ENCODE measurements around the gene CYP3A7.
"Not testable (repeated sequence)": the region's sequence is repeated elsewhere in the genome, so short reads cannot be mapped to it uniquely, and the experiment has no call there.

CYP3A7 gene

GRCh38 chr7:99734987-99735386 is at the start of gene CYP3A7:
TSS of gene CYP3A7 (minus strand) at chr7:99735196. CDS start at chr7:99735093, 103 bp downstream.
- no peak for DNase-seq

- no peak for DNase-seq
These were observed 49.0 kb upstream of the CYP3A7 start, which contains the start of gene CYP3A4 for GRCh38 chr7:99784007-99784406. TSS of gene CYP3A4 (minus strand) at chr7:99784184. CDS start at chr7:99784081, 103 bp downstream.

GRCh38 chr7:99782012-99782953 is 47.3 kb upstream of the CYP3A7 start:
- DNase-seq = no peak

- DNase-seq = no peak
These were observed 45.6 kb upstream of the CYP3A7 start for GRCh38 chr7:99780588-99780987.

GRCh38 chr7:99779949-99780348 is 45.0 kb upstream of the CYP3A7 start:
- no peak for DNase-seq

GRCh38 chr7:99778880-99779279 is 43.9 kb upstream of the CYP3A7 start:
- DNase-seq = no peak

GRCh38 chr7:99773395-99773794 is 38.4 kb upstream of the CYP3A7 start:
- DNase-seq = not testable (repeated sequence)

- DNase-seq = no peak
These were observed 37.6 kb upstream of the CYP3A7 start for GRCh38 chr7:99772565-99772964.

- not testable (repeated sequence) for DNase-seq
These were observed 34.5 kb upstream of the CYP3A7 start for GRCh38 chr7:99769494-99769893.

GRCh38 chr7:99768471-99768870 is 33.5 kb upstream of the CYP3A7 start:
- DNase-seq = no peak

- DNase-seq = no peak
These were observed 32.7 kb upstream of the CYP3A7 start for GRCh38 chr7:99767662-99768061.

GRCh38 chr7:99766484-99767099 is 31.6 kb upstream of the CYP3A7 start:
- DNase-seq = no peak

- DNase-seq = no peak
These were observed 29.5 kb upstream of the CYP3A7 start for GRCh38 chr7:99764478-99764877.

- no peak for DNase-seq
These were observed 27.8 kb upstream of the CYP3A7 start for GRCh38 chr7:99762680-99763327.

- no peak for DNase-seq
These were observed 20.1 kb upstream of the CYP3A7 start for GRCh38 chr7:99755085-99755484.

- no peak for DNase-seq
These were observed 17.4 kb upstream of the CYP3A7 start for GRCh38 chr7:99752356-99752755.

GRCh38 chr7:99751322-99752052 is 16.5 kb upstream of the CYP3A7 start:
- DNase-seq = not testable (repeated sequence)

GRCh38 chr7:99748846-99749579 is 14.0 kb upstream of the CYP3A7 start:
- no peak for DNase-seq

- not testable (repeated sequence) for DNase-seq
These were observed 11.9 kb upstream of the CYP3A7 start for GRCh38 chr7:99746915-99747314.

- not testable (repeated sequence) for DNase-seq
These were observed 10.4 kb upstream of the CYP3A7 start for GRCh38 chr7:99745395-99745794.

- no peak for DNase-seq
These were observed 7.9 kb upstream of the CYP3A7 start for GRCh38 chr7:99742737-99743394.

- DNase-seq = no peak
These were observed 6.4 kb upstream of the CYP3A7 start for GRCh38 chr7:99741441-99741795.
